GM12891 (cell line): ENCODE results near the gene CALM1.

Experiments used
- DNase-seq: peaks from one replicate; pipeline ENCODE4 v3.0.0; 2011; ENCODE audit warnings: low spot score; ENCODE audit not compliant: insufficient read length
- FAIRE-seq: peaks from 2 replicates; lab custom pipeline; 2011; peaks lifted over from hg19 to GRCh38; lab: Jason Lieb, UNC
- PAX5 ChIP-seq: IDR thresholded peaks from 2 replicates; pipeline ENCODE4 v1.6.1; 2011; ENCODE audit warnings: low read length, moderate library complexity, mild to moderate bottlenecking; ENCODE audit not compliant: insufficient read depth, severe bottlenecking
- POLR2A ChIP-seq: IDR thresholded peaks from 2 replicates; pipeline ENCODE4 v1.6.1; 2011; ENCODE audit warnings: low read depth, low read length, control low read depth
- POLR2AphosphoS5 ChIP-seq: IDR thresholded peaks from 2 replicates; pipeline ENCODE4 v1.6.1; 2011; ENCODE audit warnings: low read depth, low read length, control low read depth
- POU2F2 ChIP-seq: IDR thresholded peaks from 2 replicates; pipeline ENCODE4 v1.6.1; 2011; ENCODE audit warnings: low read depth, mild to moderate bottlenecking, control low read depth, low read length, moderate library complexity
- SPI1 ChIP-seq: IDR thresholded peaks from 2 replicates; pipeline ENCODE4 v1.6.1; 2011; ENCODE audit warnings: low read depth, low read length, control low read depth
- TAF1 ChIP-seq: IDR thresholded peaks from 2 replicates; pipeline ENCODE4 v1.6.1; 2011; ENCODE audit warnings: low read depth, low read length, control low read depth

CALM1 gene

GRCh38 chr14:90407230-90407629, 10.4 kb downstream of the CALM1 start:
- TF ChIP-seq POLR2A (no peak), POLR2AphosphoS5 (no peak), SPI1 (no peak), PAX5 (no peak), TAF1 (no peak), POU2F2 (no peak)
- no peak for FAIRE-seq
- DNase-seq = no peak

GRCh38 chr14:90408713-90409112, 11.9 kb downstream of the CALM1 start:
- TF ChIP-seq POLR2AphosphoS5 (no peak), PAX5 (no peak), POU2F2 (no peak), SPI1 (no peak), POLR2A (no peak), TAF1 (no peak)
- DNase-seq (no peak), FAIRE-seq (no peak)

- DNase-seq = no peak
- no peak for FAIRE-seq
- TF ChIP-seq SPI1 = no peak
- TF ChIP-seq POU2F2 = no peak
- TF ChIP-seq POLR2AphosphoS5 = no peak
- no peak for TF ChIP-seq POLR2A
- TF ChIP-seq PAX5 = no peak
- no peak for TF ChIP-seq TAF1
These were observed 12.4 kb downstream of the CALM1 start for GRCh38 chr14:90409209-90409730.

GRCh38 chr14:90412058-90412457, 15.2 kb downstream of the CALM1 start:
- TF ChIP-seq SPI1 (no peak), POU2F2 (no peak)
- FAIRE-seq (no peak), DNase-seq (no peak)

GRCh38 chr14:90416720-90417119, 19.9 kb downstream of the CALM1 start:
- FAIRE-seq = no peak
- DNase-seq = no peak
- TF ChIP-seq POLR2A = no peak
- no peak for TF ChIP-seq SPI1
- TF ChIP-seq POLR2AphosphoS5 = no peak
- TF ChIP-seq TAF1 = no peak
- no peak for TF ChIP-seq PAX5
- no peak for TF ChIP-seq POU2F2

GRCh38 chr14:90418053-90418452, 21.2 kb downstream of the CALM1 start:
- no peak for DNase-seq
- TF ChIP-seq TAF1 (no peak), POU2F2 (no peak), PAX5 (no peak), POLR2AphosphoS5 (no peak), SPI1 (no peak), POLR2A (no peak)
- no peak for FAIRE-seq

GRCh38 chr14:90419200-90419599, 22.4 kb downstream of the CALM1 start:
- no peak for FAIRE-seq
- TF ChIP-seq TAF1 (no peak), POU2F2 (no peak), PAX5 (no peak), POLR2A (no peak), SPI1 (no peak)
- no peak for DNase-seq

- TF ChIP-seq SPI1 = no peak
- no peak for TF ChIP-seq POLR2AphosphoS5
- no peak for TF ChIP-seq PAX5
- no peak for TF ChIP-seq POLR2A
- no peak for TF ChIP-seq POU2F2
- no peak for TF ChIP-seq TAF1
- DNase-seq (no peak), FAIRE-seq (no peak)
These were observed 24.3 kb downstream of the CALM1 start for GRCh38 chr14:90421001-90421631.

GRCh38 chr14:90421632-90422020, 24.8 kb downstream of the CALM1 start:
- FAIRE-seq = no peak
- no peak for DNase-seq
- no peak for TF ChIP-seq POLR2A
- no peak for TF ChIP-seq TAF1
- TF ChIP-seq POU2F2 = no peak
- no peak for TF ChIP-seq PAX5
- no peak for TF ChIP-seq SPI1
- TF ChIP-seq POLR2AphosphoS5 = no peak

GRCh38 chr14:90423166-90423565, 26.3 kb downstream of the CALM1 start:
- no peak for TF ChIP-seq PAX5
- TF ChIP-seq TAF1 = no peak
- no peak for TF ChIP-seq POLR2AphosphoS5
- no peak for TF ChIP-seq SPI1
- no peak for TF ChIP-seq POU2F2
- TF ChIP-seq POLR2A = no peak
- DNase-seq = no peak
- FAIRE-seq = no peak
